Activated B cell treated with CpG ODN at 0.5 μM for 24 hours (primary cell): Measurements from ENCODE around the gene DVL2. TPM values are rescaled to one million over a fixed set of nuclear protein-coding genes. Genes with fewer than 3 reads are reported as not detected.

Experiments used
- ATAC-seq: fragments of 200-7000 bp; cut with Tn5 transposase; one replicate; pipeline ENCODE4 v1.10.0; 2021; ENCODE audit warnings: low read depth, mild to moderate bottlenecking, moderate library complexity
- CTCF ChIA-PET: fragments of 350-600 bp; sonication (Branson Sonifier 250); formaldehyde crosslinking; loops from one replicate; lab custom pipeline; 2021; ENCODE audit warnings: antibody characterized with exemption; lab: Charles Lee
- POLR2A ChIA-PET: fragments of 350-600 bp; sonication (Branson Sonifier 250); formaldehyde crosslinking; loops from one replicate; lab custom pipeline; 2021; ENCODE audit warnings: antibody characterized with exemption; lab: Charles Lee
- DNase-seq: peaks from one replicate; pipeline ENCODE4 v3.0.0; 2022
- H3K27ac Mint-ChIP-seq: one replicate; pipeline ENCODE4 v1.8.0; 2020; ENCODE audit warnings: mixed read lengths
- H3K27me3 Mint-ChIP-seq: one replicate; pipeline ENCODE4 v1.8.0; 2021; ENCODE audit warnings: mixed read lengths
- H3K36me3 Mint-ChIP-seq: one replicate; pipeline ENCODE4 v1.8.0; 2021; ENCODE audit warnings: low read depth, mixed read lengths
- H3K4me1 Mint-ChIP-seq: one replicate; pipeline ENCODE4 v1.8.0; 2021; ENCODE audit warnings: mixed read lengths
- H3K4me3 Mint-ChIP-seq: one replicate; pipeline ENCODE4 v1.8.0; 2020; ENCODE audit warnings: mild to moderate bottlenecking, mixed read lengths
- H3K9me3 Mint-ChIP-seq: one replicate; pipeline ENCODE4 v1.8.0; 2020; ENCODE audit warnings: mixed read lengths
- intact Hi-C: fragments of 100-400 bp; cut with micrococcal nuclease; formaldehyde crosslinking; loops from one replicate; pipeline ENCODE4 v1.15.1; 2024
- total RNA-seq: library from RNA; stranded (reverse); gene quantifications from 2 replicates; pipeline ENCODE4 v1.2.3, GENCODE V29; 2022
- TF ChIP-seq, protein P1 (sequence below): fragments of 200-600 bp; IDR thresholded peaks from one replicate; pipeline ENCODE4 v1.8.0; 2022; ENCODE audit warnings: antibody characterized with exemption, mild to moderate bottlenecking

Gene DVL2
- total RNA-seq, 1 donor from 2014 or later: 64.6 TPM

DNA sequence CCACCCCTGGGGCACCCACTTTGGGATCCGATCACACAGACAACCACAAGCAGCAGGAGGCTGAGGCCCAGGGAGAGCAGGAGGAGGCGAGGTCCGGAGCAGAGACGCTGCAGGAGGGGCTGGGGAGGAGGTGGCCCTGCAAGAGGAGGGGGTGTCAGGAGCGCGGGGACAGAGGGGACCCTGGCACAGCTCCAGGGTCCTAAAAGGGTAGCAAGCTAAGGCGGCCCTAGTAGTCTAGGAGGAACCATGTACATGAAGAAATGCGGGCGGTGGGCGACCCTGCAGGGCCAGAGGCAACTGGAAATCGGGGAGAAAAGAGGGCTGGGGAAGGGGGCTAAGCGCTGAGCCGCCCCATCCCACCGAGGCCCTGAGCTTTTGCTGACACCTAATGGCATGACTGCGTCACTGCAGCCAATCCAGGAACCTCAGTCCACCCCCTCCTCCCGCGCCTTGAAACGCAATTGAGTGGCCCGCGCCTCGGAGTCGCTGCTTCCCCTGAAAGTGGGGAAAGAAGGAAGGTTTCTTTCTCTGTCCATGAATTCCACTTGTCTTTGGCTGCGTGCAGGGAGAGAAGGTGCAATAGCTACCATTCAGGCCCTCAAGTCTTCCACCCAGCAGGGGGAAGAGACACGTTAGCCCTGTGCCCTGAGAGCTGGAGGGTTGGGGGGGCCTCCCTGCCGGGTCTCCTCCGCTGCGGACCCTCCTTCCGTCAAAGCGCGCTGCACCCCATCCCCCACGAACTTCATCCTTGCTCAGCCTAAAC, 56.9 kb downstream of the DVL2 start:
- intact Hi-C loops: loop anchor here (1.0 to 2.0 kb wide), 3 partner anchors 125 to 265 kb away; no protein-coding TSS in a partner anchor
- POLR2A ChIA-PET: interaction anchor here (0.6 to 1.3 kb wide), 2 partner anchors 131 to 508 kb away, joined by 4 to 6 read pairs; no protein-coding TSS in a partner anchor
- DNase-seq: peak; percentile 50
- CTCF ChIA-PET: interaction anchor here (0.5 to 2.2 kb wide), 8 partner anchors 12 to 334 kb away, joined by 3 to 29 read pairs (median 4); partner anchors contain the start of genes GPS2 and SLC16A11
- Mint-ChIP-seq H3K9me3 (no peaks in the 10 kb centered on the region), H3K4me3 (peak overlapping the region; percentile 52), H3K36me3 (no peaks in the 10 kb centered on the region), H3K27ac (no peak overlapping the region), H3K27me3 (peaks cover 15% of the 10 kb centered on the region), H3K4me1 (peaks cover 9% of the 10 kb centered on the region)
- peak; percentile 95 for ATAC-seq
- TF ChIP-seq, protein P1, sequence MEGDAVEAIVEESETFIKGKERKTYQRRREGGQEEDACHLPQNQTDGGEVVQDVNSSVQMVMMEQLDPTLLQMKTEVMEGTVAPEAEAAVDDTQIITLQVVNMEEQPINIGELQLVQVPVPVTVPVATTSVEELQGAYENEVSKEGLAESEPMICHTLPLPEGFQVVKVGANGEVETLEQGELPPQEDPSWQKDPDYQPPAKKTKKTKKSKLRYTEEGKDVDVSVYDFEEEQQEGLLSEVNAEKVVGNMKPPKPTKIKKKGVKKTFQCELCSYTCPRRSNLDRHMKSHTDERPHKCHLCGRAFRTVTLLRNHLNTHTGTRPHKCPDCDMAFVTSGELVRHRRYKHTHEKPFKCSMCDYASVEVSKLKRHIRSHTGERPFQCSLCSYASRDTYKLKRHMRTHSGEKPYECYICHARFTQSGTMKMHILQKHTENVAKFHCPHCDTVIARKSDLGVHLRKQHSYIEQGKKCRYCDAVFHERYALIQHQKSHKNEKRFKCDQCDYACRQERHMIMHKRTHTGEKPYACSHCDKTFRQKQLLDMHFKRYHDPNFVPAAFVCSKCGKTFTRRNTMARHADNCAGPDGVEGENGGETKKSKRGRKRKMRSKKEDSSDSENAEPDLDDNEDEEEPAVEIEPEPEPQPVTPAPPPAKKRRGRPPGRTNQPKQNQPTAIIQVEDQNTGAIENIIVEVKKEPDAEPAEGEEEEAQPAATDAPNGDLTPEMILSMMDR: no peak

DNA sequence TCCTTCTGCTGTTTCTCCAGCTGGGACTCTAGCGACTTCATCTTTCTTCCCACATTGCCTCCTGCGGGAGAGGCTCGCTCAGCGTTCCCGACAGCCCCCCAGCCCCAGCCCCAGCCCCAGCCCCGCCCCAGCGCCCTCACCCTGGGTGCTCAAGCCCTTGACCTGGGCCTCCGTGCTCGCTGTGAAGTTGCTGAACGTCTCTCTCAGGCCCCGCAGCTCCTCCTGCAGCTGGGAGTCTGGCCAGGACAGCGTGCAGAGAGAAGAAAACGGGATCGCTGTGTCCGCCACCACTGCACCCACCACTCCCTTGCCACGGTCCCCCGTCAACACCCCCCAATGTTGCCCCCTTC, 57.5 kb downstream of the DVL2 start:
- Mint-ChIP-seq H3K27me3 (peaks cover 15% of the 10 kb centered on the region), H3K27ac (no peak overlapping the region), H3K4me1 (peaks cover 9% of the 10 kb centered on the region), H3K9me3 (no peaks in the 10 kb centered on the region), H3K36me3 (no peaks in the 10 kb centered on the region), H3K4me3 (no peak overlapping the region)
- ATAC-seq (no peak), DNase-seq (no peak)
- TF ChIP-seq, protein P1: no peak
- CTCF ChIA-PET: interaction anchor here (1.0 to 2.2 kb wide), 5 partner anchors 13 to 334 kb away, joined by 4 to 29 read pairs (median 5); partner anchors contain the start of gene SLC16A11
- intact Hi-C loops: loop anchor here (1.0 to 2.0 kb wide), 3 partner anchors 125 to 264 kb away; no protein-coding TSS in a partner anchor
- POLR2A ChIA-PET: interaction anchor here (0.6 to 1.3 kb wide), 2 partner anchors 131 to 509 kb away, joined by 4 to 6 read pairs; no protein-coding TSS in a partner anchor

DNA sequence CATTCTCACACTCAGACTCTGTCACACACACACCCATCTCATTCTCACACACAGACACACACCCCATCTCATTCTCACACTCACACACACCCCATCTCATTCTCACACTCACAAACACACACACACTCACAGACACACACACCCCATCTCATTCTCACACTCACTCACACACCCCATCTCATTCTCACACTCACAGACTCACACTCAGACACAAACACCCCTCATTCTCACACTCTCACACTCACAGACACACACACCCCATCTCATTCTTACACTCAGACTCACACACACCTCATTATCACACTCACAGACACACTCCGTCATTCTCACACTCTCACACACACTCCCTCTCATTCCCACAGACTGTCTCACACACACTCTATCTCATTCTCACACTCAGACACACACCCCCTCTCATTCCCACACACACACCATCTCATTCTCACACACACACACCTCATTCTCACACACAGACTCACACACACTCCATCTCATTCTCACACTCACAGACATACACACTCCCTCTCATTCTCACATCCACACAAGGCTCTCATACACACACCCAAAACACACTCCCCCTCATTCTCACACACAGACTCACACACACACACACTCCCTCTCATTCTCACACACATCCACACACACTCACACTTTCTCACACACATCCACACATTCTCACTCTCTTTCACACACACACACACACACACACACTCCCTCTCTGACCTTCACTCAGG, 58.0 kb downstream of the DVL2 start:
- peaks cover 9% of the 10 kb centered on the region for H3K4me1 Mint-ChIP-seq
- ChIA-PET CTCF (interaction anchor here (2.2 kb wide), 1 partner anchor 131 kb away, joined by 29 read pairs; the partner anchor contains the start of gene SLC16A11), POLR2A (interaction anchor here (0.6 kb wide), 1 partner anchor 510 kb away, joined by 4 read pairs; no protein-coding TSS in a partner anchor)
- H3K27ac Mint-ChIP-seq: no peak overlapping the region
- TF ChIP-seq, protein P1: no peak
- peaks cover 15% of the 10 kb centered on the region for H3K27me3 Mint-ChIP-seq
- H3K36me3 Mint-ChIP-seq: no peaks in the 10 kb centered on the region
- no peak overlapping the region for H3K4me3 Mint-ChIP-seq
- no peaks in the 10 kb centered on the region for H3K9me3 Mint-ChIP-seq
- intact Hi-C loops: loop anchor here (2.0 kb wide), 1 partner anchor 263 kb away; no protein-coding TSS in a partner anchor
- DNase-seq: no peak
- no peak for ATAC-seq

Other genes starting within 250 kb of the DVL2 start
- gene ALOX12, start 238.5 kb downstream of the DVL2 start, total RNA-seq: not detected in 2 replicates
- gene RNASEK, start 221.9 kb downstream of the DVL2 start, total RNA-seq: 130 and 140 TPM in 2 replicates
- 0.31 and 0.88 TPM in 2 replicates for gene BCL6B, start 211.5 kb downstream of the DVL2 start, total RNA-seq
- gene SLC16A13, start 198.5 kb downstream of the DVL2 start, total RNA-seq: 10.4 and 11.8 TPM in 2 replicates
- 3.6 and 4.2 TPM in 2 replicates for gene SLC16A11, start 190.4 kb downstream of the DVL2 start, total RNA-seq
- gene CLEC10A, start 154.3 kb downstream of the DVL2 start, total RNA-seq: not detected in 2 replicates
- not detected in 2 replicates for gene ASGR2, start 119.7 kb downstream of the DVL2 start, total RNA-seq
- gene ASGR1, start 55.1 kb downstream of the DVL2 start, total RNA-seq: not detected in 2 replicates
- gene DLG4, start 14.7 kb downstream of the DVL2 start, total RNA-seq: 3.9 and 5.0 TPM in 2 replicates
- gene ACADVL, start 14.6 kb downstream of the DVL2 start, total RNA-seq: 438 and 469 TPM in 2 replicates
- gene PHF23, start 4.9 kb upstream of the DVL2 start, total RNA-seq: 45.5 and 46.6 TPM in 2 replicates
- 291 and 325 TPM in 2 replicates for gene GABARAP, start 7.9 kb upstream of the DVL2 start, total RNA-seq
- 165 and 168 TPM in 2 replicates for gene CTDNEP1, start 17.2 kb upstream of the DVL2 start, total RNA-seq
- gene ELP5, start 17.7 kb upstream of the DVL2 start, total RNA-seq: 49.2 and 53.6 TPM in 2 replicates
- gene CLDN7, start 28.0 kb upstream of the DVL2 start, total RNA-seq: 1.1 and 1.8 TPM in 2 replicates
- not detected in 2 replicates for gene SLC2A4, start 47.2 kb upstream of the DVL2 start, total RNA-seq
- gene YBX2, start 60.1 kb upstream of the DVL2 start, total RNA-seq: 0.16 TPM in 1 of 2 replicates, not detected in the other
- gene EIF5A, start 73.1 kb upstream of the DVL2 start, total RNA-seq: 656 and 664 TPM in 2 replicates
- gene GPS2, start 80.8 kb upstream of the DVL2 start, total RNA-seq: 105 and 115 TPM in 2 replicates
- gene NEURL4, start 94.8 kb upstream of the DVL2 start, total RNA-seq: 52.8 and 60.1 TPM in 2 replicates
- gene ACAP1, start 102.0 kb upstream of the DVL2 start, total RNA-seq: 298 and 328 TPM in 2 replicates
- gene KCTD11, start 117.6 kb upstream of the DVL2 start, total RNA-seq: 7.2 and 7.8 TPM in 2 replicates
- gene TMEM95, start 120.6 kb upstream of the DVL2 start, total RNA-seq: not detected in 2 replicates
- 3.5 and 5.8 TPM in 2 replicates for gene TNK1, start 146.6 kb upstream of the DVL2 start, total RNA-seq
- gene PLSCR3, start 160.0 kb upstream of the DVL2 start, total RNA-seq: 31.7 and 35.2 TPM in 2 replicates
- gene TMEM256, start 169.6 kb upstream of the DVL2 start, total RNA-seq: 98.2 and 117 TPM in 2 replicates
- 0.66 and 1.1 TPM in 2 replicates for gene NLGN2, start 173.3 kb upstream of the DVL2 start, total RNA-seq
- gene SPEM1, start 185.8 kb upstream of the DVL2 start, total RNA-seq: not detected in 2 replicates
- not detected in 2 replicates for gene SPEM2, start 191.1 kb upstream of the DVL2 start, total RNA-seq
- not detected in 2 replicates for gene SPEM3, start 194.3 kb upstream of the DVL2 start, total RNA-seq
- 13.4 and 14.8 TPM in 2 replicates for gene TMEM102, start 200.9 kb upstream of the DVL2 start, total RNA-seq
- gene FGF11, start 205.0 kb upstream of the DVL2 start, total RNA-seq: 1.3 and 2.8 TPM in 2 replicates
- 5.9 and 6.0 TPM in 2 replicates for gene CHRNB1, start 210.5 kb upstream of the DVL2 start, total RNA-seq
- gene ZBTB4, start 245.1 kb upstream of the DVL2 start, total RNA-seq: 28.8 and 30.5 TPM in 2 replicates
- not detected in 2 replicates for gene SLC35G6, start 246.9 kb upstream of the DVL2 start, total RNA-seq
- gene POLR2A, start 249.8 kb upstream of the DVL2 start, total RNA-seq: 148 and 162 TPM in 2 replicates